GM12873 (cell line): ENCODE measurements around the gene CPB2.

ENCODE experiments used
- TF ChIP-seq, protein P1 (sequence below): IDR thresholded peaks from 2 replicates; pipeline ENCODE4 v1.5.1; 2012; ENCODE audit warnings: low read depth, mild to moderate bottlenecking, moderate library complexity, low read length, control low read depth; ENCODE audit not compliant: insufficient read depth; ENCODE audit errors: missing control alignments

CPB2 gene

GRCh38 chr13:46104868-46105267 lies at the start of gene CPB2:
Gene CPB2, minus strand, starts transcription at chr13:46105033. Its CDS starts 24 bp downstream, at chr13:46105009.
- TF ChIP-seq, protein P1, sequence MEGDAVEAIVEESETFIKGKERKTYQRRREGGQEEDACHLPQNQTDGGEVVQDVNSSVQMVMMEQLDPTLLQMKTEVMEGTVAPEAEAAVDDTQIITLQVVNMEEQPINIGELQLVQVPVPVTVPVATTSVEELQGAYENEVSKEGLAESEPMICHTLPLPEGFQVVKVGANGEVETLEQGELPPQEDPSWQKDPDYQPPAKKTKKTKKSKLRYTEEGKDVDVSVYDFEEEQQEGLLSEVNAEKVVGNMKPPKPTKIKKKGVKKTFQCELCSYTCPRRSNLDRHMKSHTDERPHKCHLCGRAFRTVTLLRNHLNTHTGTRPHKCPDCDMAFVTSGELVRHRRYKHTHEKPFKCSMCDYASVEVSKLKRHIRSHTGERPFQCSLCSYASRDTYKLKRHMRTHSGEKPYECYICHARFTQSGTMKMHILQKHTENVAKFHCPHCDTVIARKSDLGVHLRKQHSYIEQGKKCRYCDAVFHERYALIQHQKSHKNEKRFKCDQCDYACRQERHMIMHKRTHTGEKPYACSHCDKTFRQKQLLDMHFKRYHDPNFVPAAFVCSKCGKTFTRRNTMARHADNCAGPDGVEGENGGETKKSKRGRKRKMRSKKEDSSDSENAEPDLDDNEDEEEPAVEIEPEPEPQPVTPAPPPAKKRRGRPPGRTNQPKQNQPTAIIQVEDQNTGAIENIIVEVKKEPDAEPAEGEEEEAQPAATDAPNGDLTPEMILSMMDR, result no peak

DNA sequence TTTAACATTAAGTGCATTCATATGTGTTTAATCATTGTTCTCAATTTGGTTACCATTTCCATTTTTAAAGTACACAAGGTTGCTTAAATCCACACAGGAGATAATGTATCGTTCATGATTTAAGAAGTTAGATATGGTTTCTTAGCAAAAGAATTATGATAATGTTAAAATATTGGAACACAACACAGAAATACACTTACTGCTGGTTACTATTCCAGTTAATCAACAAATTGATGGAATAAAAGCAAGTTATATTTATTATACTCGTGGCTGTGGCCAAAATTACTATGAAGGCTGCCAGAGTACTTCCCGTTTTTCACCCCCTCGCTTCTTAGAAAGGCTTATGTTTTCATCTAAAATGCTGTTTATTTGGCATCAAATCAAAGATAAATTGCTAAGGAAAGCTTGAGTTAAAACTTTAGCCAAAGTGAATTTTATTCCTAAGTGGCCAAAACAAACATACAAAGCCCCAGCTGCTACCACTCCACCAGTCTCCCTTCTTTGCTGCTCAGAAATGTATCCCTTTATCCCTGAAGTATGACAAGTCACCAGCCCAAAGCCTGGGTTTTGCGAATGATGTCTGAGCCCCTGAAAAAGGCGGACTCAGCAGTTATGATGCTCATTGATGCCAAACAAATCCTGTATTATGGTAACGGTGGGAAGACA lies 49.4 kb upstream of the CPB2 start:
- TF ChIP-seq, protein P1, result no peak

DNA sequence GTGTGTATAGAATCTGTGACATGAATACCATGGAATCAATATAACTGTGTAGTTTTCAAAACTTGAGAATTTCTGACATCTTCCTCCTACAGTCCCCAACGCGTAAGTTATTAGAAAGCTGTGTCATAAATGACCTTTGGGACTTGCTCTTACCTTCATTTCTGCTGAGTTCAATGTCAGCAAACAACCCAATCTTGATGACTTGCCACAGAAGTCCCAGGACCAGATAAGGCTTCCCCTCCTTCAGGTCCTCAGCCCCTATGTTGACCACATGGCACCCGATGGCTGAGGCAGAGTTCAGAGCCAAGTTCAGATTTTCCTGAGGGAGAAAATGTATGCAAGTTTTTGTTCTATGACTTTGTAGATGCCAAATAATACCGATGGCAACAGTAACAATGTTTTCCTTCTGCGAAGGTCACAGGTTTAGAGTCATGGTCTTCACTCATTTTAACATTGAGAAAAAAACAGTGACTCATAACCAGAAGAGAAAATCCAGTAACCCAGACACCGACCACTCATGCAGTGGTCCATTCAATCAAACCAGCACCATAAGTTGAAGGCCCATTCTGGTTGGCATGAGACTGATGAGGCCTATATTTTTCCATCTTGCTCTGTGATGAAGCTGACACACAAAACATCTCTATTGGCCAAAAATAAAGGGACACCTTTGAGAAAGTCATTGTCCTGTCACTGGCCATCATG lies 47.9 kb upstream of the CPB2 start:
- TF ChIP-seq, protein P1, result no peak

- TF ChIP-seq, protein P1, result no peak
Observed at GRCh38 chr13:46150134-46150693, 45.4 kb upstream of the CPB2 start.

DNA sequence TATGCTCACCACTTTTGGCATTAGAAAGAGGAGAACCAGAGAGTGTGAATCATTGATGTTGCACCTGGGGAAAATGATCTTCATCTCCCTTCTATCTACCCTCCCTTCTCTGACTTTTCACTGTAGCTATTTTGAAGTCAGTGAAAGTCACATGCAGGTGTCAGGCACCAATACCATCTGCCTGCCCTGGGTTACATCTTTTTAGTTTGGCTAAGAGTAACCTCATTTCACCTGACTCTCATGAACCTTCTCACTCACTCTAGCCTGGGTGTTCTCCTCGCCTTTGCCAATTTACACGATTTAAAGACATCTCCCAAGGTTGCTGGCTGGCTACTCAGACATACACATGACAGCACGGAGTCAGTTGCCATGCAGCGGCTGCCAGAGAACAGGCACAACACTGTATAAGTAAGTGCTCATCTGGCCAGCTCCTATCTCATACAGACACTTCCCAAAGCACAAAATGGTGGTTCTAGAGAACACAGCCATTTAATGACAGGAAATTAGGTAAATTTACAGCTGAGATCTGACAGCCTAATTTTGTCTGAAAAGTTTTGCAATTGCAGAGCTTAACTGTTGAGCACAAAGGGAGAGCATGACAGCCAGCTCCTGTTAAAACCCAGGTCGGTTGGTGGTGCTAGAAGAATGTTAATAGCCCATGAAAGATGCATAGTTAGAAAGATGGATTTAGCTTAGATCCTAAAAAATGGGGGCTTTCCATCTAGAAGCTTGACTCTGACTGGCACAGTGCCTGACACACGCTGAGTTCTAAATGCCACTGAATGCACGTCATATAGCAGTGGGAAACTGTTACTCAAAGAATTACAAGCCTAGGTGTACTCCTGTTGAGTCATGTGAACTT lies 44.7 kb upstream of the CPB2 start:
- TF ChIP-seq, protein P1, result no peak

GRCh38 chr13:46146898-46147297 lies 42.1 kb upstream of the CPB2 start:
- TF ChIP-seq, protein P1, result no peak
